Stimulated activated naive CD8-positive, alpha-beta T cell treated with anti-CD3 and anti-CD28 coated beads, Interleukin-15, Interleukin-2, amounts not matched to agents 100 ng/mL and 50 ng/mL, for 24 hours (primary cell): ENCODE results near the gene THSD4.

ENCODE experiments used
- H3K27ac Mint-ChIP-seq: one replicate; pipeline ENCODE4 v1.8.0; 2021; ENCODE audit warnings: mild to moderate bottlenecking, mixed read lengths
- H3K27me3 Mint-ChIP-seq: one replicate; pipeline ENCODE4 v1.8.0; 2021; ENCODE audit warnings: mixed read lengths
- H3K36me3 Mint-ChIP-seq: one replicate; pipeline ENCODE4 v1.8.0; 2021; ENCODE audit warnings: low read depth, mixed read lengths
- H3K4me1 Mint-ChIP-seq: one replicate; pipeline ENCODE4 v1.8.0; 2021; ENCODE audit warnings: low read depth, mixed read lengths
- H3K4me3 Mint-ChIP-seq: one replicate; pipeline ENCODE4 v1.8.0; 2021; ENCODE audit warnings: mild to moderate bottlenecking, mixed read lengths
- H3K9me3 Mint-ChIP-seq: one replicate; pipeline ENCODE4 v1.8.0; 2021; ENCODE audit warnings: mixed read lengths

THSD4 gene

GRCh38 chr15:71686221-71687050 lies 571.2 kb downstream of the THSD4 start:
- Mint-ChIP-seq H3K36me3 (no peaks in the 10 kb centered on the region), H3K4me1 (peaks cover 3% of the 10 kb centered on the region), H3K4me3 (no peak overlapping the region), H3K9me3 (peaks cover 5% of the 10 kb centered on the region), H3K27me3 (peaks cover 53% of the 10 kb centered on the region), H3K27ac (no peak overlapping the region)

GRCh38 chr15:71687902-71688508 lies 572.7 kb downstream of the THSD4 start:
- no peaks in the 10 kb centered on the region for H3K36me3 Mint-ChIP-seq
- H3K9me3 Mint-ChIP-seq: peaks cover 5% of the 10 kb centered on the region
- peaks cover 59% of the 10 kb centered on the region for H3K27me3 Mint-ChIP-seq
- peaks cover 3% of the 10 kb centered on the region for H3K4me1 Mint-ChIP-seq
- H3K27ac Mint-ChIP-seq: no peak overlapping the region
- no peak overlapping the region for H3K4me3 Mint-ChIP-seq

GRCh38 chr15:71688509-71689094 lies 573.3 kb downstream of the THSD4 start:
- Mint-ChIP-seq H3K36me3 (no peaks in the 10 kb centered on the region), H3K4me1 (peaks cover 3% of the 10 kb centered on the region), H3K27ac (no peak overlapping the region), H3K4me3 (no peak overlapping the region), H3K9me3 (peaks cover 5% of the 10 kb centered on the region), H3K27me3 (peaks cover 54% of the 10 kb centered on the region)

- Mint-ChIP-seq H3K4me3 (no peak overlapping the region), H3K36me3 (no peaks in the 10 kb centered on the region), H3K27me3 (peaks cover 65% of the 10 kb centered on the region), H3K27ac (no peak overlapping the region), H3K9me3 (peaks cover 5% of the 10 kb centered on the region), H3K4me1 (no peaks in the 10 kb centered on the region)
These were observed 575.8 kb downstream of the THSD4 start for GRCh38 chr15:71691081-71691457.

- Mint-ChIP-seq H3K4me1 (no peaks in the 10 kb centered on the region), H3K4me3 (no peak overlapping the region), H3K27me3 (peaks cover 65% of the 10 kb centered on the region), H3K27ac (no peak overlapping the region), H3K36me3 (no peaks in the 10 kb centered on the region), H3K9me3 (peaks cover 5% of the 10 kb centered on the region)
These were observed 576.5 kb downstream of the THSD4 start for GRCh38 chr15:71691458-71692417.

GRCh38 chr15:71697236-71697635 lies 582.0 kb downstream of the THSD4 start:
- no peak overlapping the region for H3K4me3 Mint-ChIP-seq
- H3K4me1 Mint-ChIP-seq: no peaks in the 10 kb centered on the region
- no peaks in the 10 kb centered on the region for H3K36me3 Mint-ChIP-seq
- H3K27ac Mint-ChIP-seq: no peak overlapping the region
- no peaks in the 10 kb centered on the region for H3K9me3 Mint-ChIP-seq
- peaks cover 40% of the 10 kb centered on the region for H3K27me3 Mint-ChIP-seq

GRCh38 chr15:71698030-71698429 lies 582.8 kb downstream of the THSD4 start:
- H3K9me3 Mint-ChIP-seq: no peaks in the 10 kb centered on the region
- H3K36me3 Mint-ChIP-seq: no peaks in the 10 kb centered on the region
- H3K27me3 Mint-ChIP-seq: peaks cover 33% of the 10 kb centered on the region
- H3K27ac Mint-ChIP-seq: no peak overlapping the region
- H3K4me1 Mint-ChIP-seq: no peaks in the 10 kb centered on the region
- H3K4me3 Mint-ChIP-seq: no peak overlapping the region

- no peak overlapping the region for H3K27ac Mint-ChIP-seq
- H3K4me1 Mint-ChIP-seq: no peaks in the 10 kb centered on the region
- H3K36me3 Mint-ChIP-seq: no peaks in the 10 kb centered on the region
- H3K4me3 Mint-ChIP-seq: no peak overlapping the region
- H3K27me3 Mint-ChIP-seq: peaks cover 33% of the 10 kb centered on the region
- no peaks in the 10 kb centered on the region for H3K9me3 Mint-ChIP-seq
These were observed 583.5 kb downstream of the THSD4 start for GRCh38 chr15:71698742-71699141.

GRCh38 chr15:71699977-71700376 lies 584.7 kb downstream of the THSD4 start:
- Mint-ChIP-seq H3K36me3 (no peaks in the 10 kb centered on the region), H3K4me3 (no peak overlapping the region), H3K4me1 (no peaks in the 10 kb centered on the region), H3K27me3 (peaks cover 35% of the 10 kb centered on the region), H3K9me3 (no peaks in the 10 kb centered on the region), H3K27ac (no peak overlapping the region)

GRCh38 chr15:71701808-71702207 lies 586.5 kb downstream of the THSD4 start:
- H3K27ac Mint-ChIP-seq: no peak overlapping the region
- H3K9me3 Mint-ChIP-seq: no peaks in the 10 kb centered on the region
- peaks cover 28% of the 10 kb centered on the region for H3K27me3 Mint-ChIP-seq
- H3K4me3 Mint-ChIP-seq: no peak overlapping the region
- no peaks in the 10 kb centered on the region for H3K4me1 Mint-ChIP-seq
- H3K36me3 Mint-ChIP-seq: no peaks in the 10 kb centered on the region

GRCh38 chr15:71702496-71702895 lies 587.2 kb downstream of the THSD4 start:
- Mint-ChIP-seq H3K27ac (no peak overlapping the region), H3K9me3 (no peaks in the 10 kb centered on the region), H3K4me1 (no peaks in the 10 kb centered on the region), H3K27me3 (peaks cover 23% of the 10 kb centered on the region), H3K4me3 (no peak overlapping the region), H3K36me3 (no peaks in the 10 kb centered on the region)

- no peaks in the 10 kb centered on the region for H3K36me3 Mint-ChIP-seq
- H3K27me3 Mint-ChIP-seq: peaks cover 14% of the 10 kb centered on the region
- no peak overlapping the region for H3K27ac Mint-ChIP-seq
- no peak overlapping the region for H3K4me3 Mint-ChIP-seq
- H3K4me1 Mint-ChIP-seq: no peaks in the 10 kb centered on the region
- no peaks in the 10 kb centered on the region for H3K9me3 Mint-ChIP-seq
These were observed 589.9 kb downstream of the THSD4 start for GRCh38 chr15:71705151-71705550.

GRCh38 chr15:71706461-71707229 lies 591.4 kb downstream of the THSD4 start:
- peaks cover 14% of the 10 kb centered on the region for H3K27me3 Mint-ChIP-seq
- H3K4me1 Mint-ChIP-seq: no peaks in the 10 kb centered on the region
- H3K27ac Mint-ChIP-seq: no peak overlapping the region
- no peaks in the 10 kb centered on the region for H3K36me3 Mint-ChIP-seq
- no peaks in the 10 kb centered on the region for H3K9me3 Mint-ChIP-seq
- no peak overlapping the region for H3K4me3 Mint-ChIP-seq
